Measurements from ENCODE around the gene TMEM178A. TPM values are rescaled to one million over a fixed set of nuclear protein-coding genes. Genes with fewer than 3 reads are reported as not detected.

The TMEM178A gene
- total RNA-seq, 4 donors from 2014 or later = 3.0 to 12.9 (median 5.8) TPM

DNA sequence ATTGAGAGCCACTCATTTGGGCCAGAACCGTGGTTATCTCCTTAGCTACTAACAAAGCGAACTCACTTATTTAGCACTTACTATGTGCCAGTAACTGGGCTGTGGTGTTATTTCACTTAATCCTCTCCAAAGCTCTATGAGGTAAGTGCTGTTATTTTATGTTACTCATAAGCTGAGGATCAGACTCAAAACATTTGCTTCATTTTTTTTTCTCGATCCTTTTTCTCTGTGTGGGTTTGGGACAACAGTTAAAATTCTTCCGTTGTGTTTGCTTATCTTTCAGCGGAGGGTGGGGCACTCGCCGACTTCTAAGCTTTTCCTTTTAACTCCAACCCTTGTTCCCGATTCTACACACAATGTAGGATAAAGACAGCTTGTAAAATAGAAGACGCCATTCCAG lies 52.8 kb downstream of the TMEM178A start:
- TF ChIP-seq, protein P1, sequence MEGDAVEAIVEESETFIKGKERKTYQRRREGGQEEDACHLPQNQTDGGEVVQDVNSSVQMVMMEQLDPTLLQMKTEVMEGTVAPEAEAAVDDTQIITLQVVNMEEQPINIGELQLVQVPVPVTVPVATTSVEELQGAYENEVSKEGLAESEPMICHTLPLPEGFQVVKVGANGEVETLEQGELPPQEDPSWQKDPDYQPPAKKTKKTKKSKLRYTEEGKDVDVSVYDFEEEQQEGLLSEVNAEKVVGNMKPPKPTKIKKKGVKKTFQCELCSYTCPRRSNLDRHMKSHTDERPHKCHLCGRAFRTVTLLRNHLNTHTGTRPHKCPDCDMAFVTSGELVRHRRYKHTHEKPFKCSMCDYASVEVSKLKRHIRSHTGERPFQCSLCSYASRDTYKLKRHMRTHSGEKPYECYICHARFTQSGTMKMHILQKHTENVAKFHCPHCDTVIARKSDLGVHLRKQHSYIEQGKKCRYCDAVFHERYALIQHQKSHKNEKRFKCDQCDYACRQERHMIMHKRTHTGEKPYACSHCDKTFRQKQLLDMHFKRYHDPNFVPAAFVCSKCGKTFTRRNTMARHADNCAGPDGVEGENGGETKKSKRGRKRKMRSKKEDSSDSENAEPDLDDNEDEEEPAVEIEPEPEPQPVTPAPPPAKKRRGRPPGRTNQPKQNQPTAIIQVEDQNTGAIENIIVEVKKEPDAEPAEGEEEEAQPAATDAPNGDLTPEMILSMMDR (IDR thresholded peaks at IDR 0.05) = no peak
- TF ChIP-seq POLR2A (IDR thresholded peaks at IDR 0.05) = no peak
- no peak for TF ChIP-seq EP300 (IDR thresholded peaks at IDR 0.05)
- H3K36me3 ChIP-seq = no peaks in the 10 kb centered on the region
- H3K27me3 ChIP-seq = no peaks in the 10 kb centered on the region
- no peak overlapping the region for H3K27ac ChIP-seq
- H3K4me3 ChIP-seq = no peak overlapping the region
- H3K9me3 ChIP-seq = no peaks in the 10 kb centered on the region
- WGBS, 2 donors = 75 to 84% methylated on average over 9 of the region's 9 CpGs
- peaks cover 0 to 5% (median 0%) of the 10 kb centered on the region in 4 donors for H3K4me1 ChIP-seq
- no peak for DNase-seq (ENCODE audit: low spot score in 2 of 2)

DNA sequence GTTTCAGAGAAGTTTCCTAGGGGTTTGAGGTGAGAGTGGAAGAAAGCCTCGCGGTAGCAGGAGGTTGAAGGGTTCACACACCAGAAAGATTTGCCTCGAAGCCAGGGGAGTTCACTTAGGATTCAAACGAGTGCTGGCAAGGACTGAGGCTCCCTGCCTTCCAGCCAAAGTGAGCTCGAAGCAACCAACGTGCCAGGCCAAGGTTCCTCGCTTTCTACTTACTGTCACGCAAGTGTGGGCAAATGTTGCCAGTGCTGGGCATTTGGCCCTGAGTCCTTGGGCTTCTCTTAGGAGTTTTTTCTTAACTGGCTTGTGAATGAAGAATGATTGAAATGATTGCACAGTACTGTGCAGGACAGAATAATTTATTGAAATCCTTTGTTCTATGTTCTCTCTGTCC lies 53.6 kb downstream of the TMEM178A start:
- H3K9me3 ChIP-seq = no peaks in the 10 kb centered on the region
- DNase-seq (ENCODE audit: low spot score in 2 of 2) = no peak
- peaks cover 0 to 5% (median 0%) of the 10 kb centered on the region in 4 donors for H3K4me1 ChIP-seq
- TF ChIP-seq, protein P1 (IDR thresholded peaks at IDR 0.05) = no peak
- no peak for TF ChIP-seq POLR2A (IDR thresholded peaks at IDR 0.05)
- no peak for TF ChIP-seq EP300 (IDR thresholded peaks at IDR 0.05)
- no peaks in the 10 kb centered on the region for H3K36me3 ChIP-seq
- 69 to 75% methylated on average over 8 of the region's 8 CpGs for WGBS, 2 donors
- H3K27me3 ChIP-seq = no peaks in the 10 kb centered on the region
- H3K4me3 ChIP-seq = no peak overlapping the region
- no peak overlapping the region for H3K27ac ChIP-seq

DNA sequence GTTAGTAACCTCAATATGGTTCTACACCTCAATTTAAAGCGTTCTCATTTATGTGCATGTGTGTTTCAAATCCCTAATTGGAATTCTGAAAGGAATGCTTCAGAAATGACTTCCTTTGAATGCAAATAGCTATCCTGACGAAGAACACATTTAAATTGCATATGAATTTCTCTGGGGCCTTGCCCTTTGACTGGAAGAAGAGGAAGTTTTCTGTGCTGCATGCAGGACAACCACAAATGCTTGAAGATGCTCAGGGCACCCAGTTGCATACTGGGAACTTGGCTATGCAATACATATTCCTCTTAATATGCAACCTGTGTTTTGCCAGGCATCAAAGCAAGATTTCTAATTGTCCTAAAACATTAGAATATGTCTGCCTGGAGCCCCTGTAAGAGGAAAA lies 55.3 kb downstream of the TMEM178A start:
- Histone ChIP-seq H3K27ac (no peak overlapping the region), H3K36me3 (no peaks in the 10 kb centered on the region), H3K27me3 (no peaks in the 10 kb centered on the region), H3K4me3 (no peak overlapping the region), H3K9me3 (no peaks in the 10 kb centered on the region), H3K4me1 (no peaks in the 10 kb centered on the region)
- TF ChIP-seq POLR2A (IDR thresholded peaks at IDR 0.05) (no peak), EP300 (IDR thresholded peaks at IDR 0.05) (no peak)
- TF ChIP-seq, protein P1 (IDR thresholded peaks at IDR 0.05) = no peak
- no peak for DNase-seq (ENCODE audit: low spot score in 2 of 2)
- 78 to 97% methylated on average over 2 of the region's 2 CpGs for WGBS, 2 donors

DNA sequence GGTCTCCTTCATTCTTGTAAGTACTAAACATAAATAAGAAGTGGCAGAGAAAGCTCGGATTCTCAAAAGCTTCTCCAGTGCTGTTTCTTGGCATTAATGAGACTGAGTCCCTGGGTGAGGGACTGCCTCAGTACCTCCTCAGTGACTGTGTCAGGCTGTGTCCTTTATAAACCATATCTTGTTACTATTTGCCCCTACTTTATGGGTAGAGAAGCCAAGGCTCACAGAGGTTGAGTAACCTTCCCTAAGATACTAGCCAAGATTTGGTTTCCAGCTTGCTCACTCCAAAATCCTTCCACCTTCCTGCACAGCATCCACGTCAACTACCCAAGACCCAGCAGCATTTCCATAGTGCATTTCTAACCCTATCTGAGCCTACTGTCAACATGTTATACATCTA lies 57.8 kb downstream of the TMEM178A start:
- H3K27ac ChIP-seq = no peak overlapping the region
- no peaks in the 10 kb centered on the region for H3K36me3 ChIP-seq
- H3K27me3 ChIP-seq = no peaks in the 10 kb centered on the region
- no peaks in the 10 kb centered on the region for H3K9me3 ChIP-seq
- 93 to 97% methylated on average over 2 of the region's 2 CpGs for WGBS, 2 donors
- DNase-seq (ENCODE audit: low spot score in 2 of 2) = no peak
- H3K4me3 ChIP-seq = no peak overlapping the region
- no peaks in the 10 kb centered on the region for H3K4me1 ChIP-seq
- TF ChIP-seq POLR2A (IDR thresholded peaks at IDR 0.05) (no peak), EP300 (IDR thresholded peaks at IDR 0.05) (no peak)
- TF ChIP-seq, protein P1 (IDR thresholded peaks at IDR 0.05) = no peak

DNA sequence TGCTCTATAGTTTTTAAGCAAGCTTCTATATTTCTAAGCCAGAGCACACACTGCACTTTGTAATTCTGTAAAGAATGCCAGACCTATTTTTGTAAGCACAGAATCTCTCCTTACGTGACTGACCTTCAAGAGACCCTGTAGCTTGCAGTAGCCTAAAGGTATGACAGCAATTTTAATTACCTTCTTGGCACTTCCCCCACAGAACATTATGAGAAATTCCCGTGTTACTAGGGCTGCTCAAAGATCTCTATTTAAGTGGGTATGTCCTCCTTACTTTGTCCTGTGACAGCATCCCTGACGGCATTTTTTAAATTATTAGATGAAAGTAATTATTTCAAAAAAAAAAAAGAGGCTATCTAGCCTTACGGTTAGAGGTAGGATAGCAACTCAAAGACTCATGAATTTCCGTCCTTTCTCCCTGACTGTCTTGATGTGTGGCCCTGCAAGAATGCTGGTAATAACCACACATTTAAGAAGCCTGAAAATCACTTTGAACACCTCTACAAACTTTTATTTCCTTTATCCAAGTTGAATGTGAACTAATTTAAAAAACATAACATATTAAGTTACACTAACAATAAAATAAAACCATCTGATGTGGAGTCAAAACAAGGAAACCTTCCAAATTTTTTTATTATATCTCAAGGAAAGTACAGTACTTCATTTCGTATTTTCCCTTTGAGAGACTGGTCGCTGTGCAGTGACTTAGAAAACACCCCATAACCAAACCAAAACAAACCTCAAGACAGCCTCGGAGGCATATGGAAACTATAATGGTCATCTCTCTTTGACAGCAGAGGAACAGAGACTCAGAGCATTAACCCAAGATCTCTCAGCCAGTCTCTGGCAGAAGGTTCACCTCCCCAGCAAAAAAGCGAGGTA lies 58.5 kb downstream of the TMEM178A start:
- DNase-seq (ENCODE audit: low spot score in 2 of 2) = no peak

More for the DNA sequence above, 58.5 kb downstream of the TMEM178A start:
- no peaks in the 10 kb centered on the region for H3K27me3 ChIP-seq
- TF ChIP-seq EP300 (IDR thresholded peaks at IDR 0.05) = no peak
- TF ChIP-seq POLR2A (IDR thresholded peaks at IDR 0.05) = no peak
- no peaks in the 10 kb centered on the region for H3K36me3 ChIP-seq
- no peaks in the 10 kb centered on the region for H3K9me3 ChIP-seq
- whole genome bisulfite sequencing, 2 donors = 66 to 69% methylated on average over 9 of the region's 9 CpGs
- H3K4me3 ChIP-seq = no peak overlapping the region
- H3K4me1 ChIP-seq = no peaks in the 10 kb centered on the region
- no peak overlapping the region for H3K27ac ChIP-seq
